GM10266 (cell line): ENCODE results near the gene NLRP11.

Experiments
- DNase-seq: peaks from one replicate; pipeline ENCODE4 v3.0.0; 2012; ENCODE audit errors: extremely low spot score
- TF ChIP-seq, protein P1 (sequence below): IDR thresholded peaks from 2 replicates; pipeline ENCODE4 v1.5.1; 2012; ENCODE audit warnings: mild to moderate bottlenecking, low read depth; ENCODE audit not compliant: control insufficient read depth, insufficient read depth; ENCODE audit errors: missing control alignments

NLRP11 gene

DNA sequence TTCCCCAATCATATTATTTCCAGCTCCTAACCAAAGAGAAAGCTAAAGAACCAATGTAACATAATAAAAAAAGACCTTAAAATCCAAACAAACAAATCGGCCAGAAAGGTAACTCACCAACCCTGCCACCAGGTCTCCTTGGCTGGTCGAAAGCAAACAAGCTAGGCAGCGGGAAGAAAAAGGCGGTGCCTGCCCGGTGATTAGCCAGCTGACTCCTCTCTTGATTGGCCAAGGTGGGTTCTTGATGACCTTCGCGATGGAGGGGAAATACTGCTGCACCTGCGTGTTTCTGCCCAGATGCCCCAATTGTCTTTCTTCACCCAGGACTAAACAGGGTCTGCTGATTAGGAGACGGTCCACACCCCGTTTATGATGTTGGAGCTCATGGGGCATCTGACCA, at the start of gene NLRP11:
TSS of gene NLRP11 (minus strand) at position 154 of the 400 bp plus-strand sequence. CDS start 13,825 bp downstream, outside the sequence.
- DNase-seq: no peak
- TF ChIP-seq, protein P1, sequence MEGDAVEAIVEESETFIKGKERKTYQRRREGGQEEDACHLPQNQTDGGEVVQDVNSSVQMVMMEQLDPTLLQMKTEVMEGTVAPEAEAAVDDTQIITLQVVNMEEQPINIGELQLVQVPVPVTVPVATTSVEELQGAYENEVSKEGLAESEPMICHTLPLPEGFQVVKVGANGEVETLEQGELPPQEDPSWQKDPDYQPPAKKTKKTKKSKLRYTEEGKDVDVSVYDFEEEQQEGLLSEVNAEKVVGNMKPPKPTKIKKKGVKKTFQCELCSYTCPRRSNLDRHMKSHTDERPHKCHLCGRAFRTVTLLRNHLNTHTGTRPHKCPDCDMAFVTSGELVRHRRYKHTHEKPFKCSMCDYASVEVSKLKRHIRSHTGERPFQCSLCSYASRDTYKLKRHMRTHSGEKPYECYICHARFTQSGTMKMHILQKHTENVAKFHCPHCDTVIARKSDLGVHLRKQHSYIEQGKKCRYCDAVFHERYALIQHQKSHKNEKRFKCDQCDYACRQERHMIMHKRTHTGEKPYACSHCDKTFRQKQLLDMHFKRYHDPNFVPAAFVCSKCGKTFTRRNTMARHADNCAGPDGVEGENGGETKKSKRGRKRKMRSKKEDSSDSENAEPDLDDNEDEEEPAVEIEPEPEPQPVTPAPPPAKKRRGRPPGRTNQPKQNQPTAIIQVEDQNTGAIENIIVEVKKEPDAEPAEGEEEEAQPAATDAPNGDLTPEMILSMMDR: no peak

DNA sequence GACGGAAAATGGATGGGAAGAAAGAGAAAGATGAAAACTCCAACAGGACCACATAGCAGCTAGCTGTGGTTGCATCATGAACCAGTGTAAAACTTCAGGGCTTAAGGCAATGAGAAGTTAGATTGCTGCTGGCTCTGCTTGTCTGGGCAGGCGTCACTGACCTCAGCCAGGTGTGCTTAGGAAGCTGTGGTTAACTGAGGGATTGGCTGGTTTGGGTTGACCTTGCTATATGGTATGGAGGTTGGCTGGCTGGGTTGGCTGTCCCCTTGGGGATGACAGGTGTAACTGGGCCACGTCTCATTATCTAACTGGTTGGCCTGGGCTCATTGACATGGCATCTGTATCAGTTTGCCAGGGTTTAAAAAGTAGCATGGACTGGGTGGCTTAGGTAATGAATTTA, 45.4 kb upstream of the NLRP11 start:
- TF ChIP-seq, protein P1: no peak
- DNase-seq: no peak

DNA sequence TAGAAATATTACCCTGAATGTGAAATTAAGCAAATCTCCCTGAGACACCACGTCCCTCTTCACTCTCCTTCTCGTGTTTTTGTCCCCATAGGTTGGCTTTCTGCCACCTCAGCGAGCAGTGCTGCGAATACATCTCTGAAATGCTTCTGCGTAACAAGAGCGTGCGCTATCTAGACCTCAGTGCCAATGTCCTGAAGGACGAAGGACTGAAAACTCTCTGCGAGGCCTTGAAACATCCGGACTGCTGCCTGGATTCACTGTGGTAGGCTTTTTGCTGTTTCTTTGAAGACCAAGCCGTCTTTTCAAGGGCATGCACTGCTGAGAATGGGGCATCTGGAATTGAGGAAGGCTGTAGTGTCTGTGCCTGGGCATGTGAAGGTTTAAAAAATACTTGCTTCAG, 38.9 kb upstream of the NLRP11 start:
- TF ChIP-seq, protein P1: no peak
- DNase-seq: no peak

DNA sequence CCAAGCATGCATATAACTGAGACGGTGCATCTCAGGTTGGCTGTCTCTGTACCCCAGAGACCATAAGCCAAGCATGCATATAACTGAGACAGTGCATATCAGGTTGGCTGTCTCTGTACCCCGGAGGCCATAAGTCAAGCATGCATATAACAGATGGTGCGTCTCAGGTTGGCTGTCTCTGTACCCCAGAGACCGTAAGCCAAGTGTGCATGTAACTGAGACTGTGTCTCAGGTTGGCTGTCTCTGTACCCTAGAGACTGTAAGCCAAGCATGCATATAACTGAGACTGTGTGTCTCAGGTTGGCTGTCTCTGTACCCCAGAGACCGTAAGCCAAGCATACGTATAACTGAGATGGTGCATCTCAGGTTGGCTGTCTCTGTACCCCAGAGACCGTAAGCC, 35.3 kb upstream of the NLRP11 start:
- TF ChIP-seq, protein P1: no peak
- no peak for DNase-seq

DNA sequence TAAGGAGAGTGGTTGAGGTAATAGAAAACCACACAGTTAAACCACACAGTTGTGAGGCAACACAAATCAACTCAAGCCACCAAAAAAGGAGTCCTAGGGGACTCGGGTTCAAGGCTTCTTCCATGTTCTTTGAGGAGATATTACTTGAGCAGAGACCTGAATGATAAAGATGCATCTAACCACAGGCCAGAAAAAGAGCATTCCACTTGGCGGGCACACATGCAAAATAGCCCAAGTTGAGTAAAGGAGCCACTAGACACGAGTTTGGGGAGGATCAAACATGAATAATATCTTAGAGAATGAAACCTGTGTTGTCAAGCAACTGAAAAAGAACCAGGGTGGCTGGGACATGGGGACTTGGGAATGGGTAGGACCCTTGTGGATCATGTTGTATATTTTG, 34.7 kb upstream of the NLRP11 start:
- TF ChIP-seq, protein P1: no peak
- no peak for DNase-seq

DNA sequence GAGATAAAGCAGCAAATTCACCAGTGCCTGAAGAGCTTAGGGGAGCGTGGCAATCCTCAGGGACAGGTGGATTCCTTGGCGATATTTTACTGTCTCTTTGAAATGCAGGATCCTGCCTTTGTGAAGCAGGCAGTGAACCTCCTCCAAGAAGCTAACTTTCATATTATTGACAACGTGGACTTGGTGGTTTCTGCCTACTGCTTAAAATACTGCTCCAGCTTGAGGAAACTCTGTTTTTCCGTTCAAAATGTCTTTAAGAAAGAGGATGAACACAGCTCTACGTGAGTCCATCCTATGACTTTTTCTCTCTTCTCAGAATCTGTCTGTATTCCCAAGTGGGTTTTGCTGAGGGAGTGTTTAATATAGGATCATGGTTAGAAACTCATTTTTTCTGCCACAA, 27.2 kb upstream of the NLRP11 start:
- TF ChIP-seq, protein P1: no peak
- DNase-seq: no peak

DNA sequence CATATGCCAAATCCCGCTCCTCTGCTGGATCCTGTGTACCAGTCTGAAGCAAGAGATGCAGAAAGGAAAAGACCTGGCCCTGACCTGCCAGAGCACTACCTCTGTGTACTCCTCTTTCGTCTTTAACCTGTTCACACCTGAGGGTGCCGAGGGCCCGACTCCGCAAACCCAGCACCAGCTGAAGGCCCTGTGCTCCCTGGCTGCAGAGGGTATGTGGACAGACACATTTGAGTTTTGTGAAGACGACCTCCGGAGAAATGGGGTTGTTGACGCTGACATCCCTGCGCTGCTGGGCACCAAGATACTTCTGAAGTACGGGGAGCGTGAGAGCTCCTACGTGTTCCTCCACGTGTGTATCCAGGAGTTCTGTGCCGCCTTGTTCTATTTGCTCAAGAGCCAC, 26.6 kb upstream of the NLRP11 start:
- TF ChIP-seq, protein P1: no peak
- DNase-seq: no peak
